ENCODE measurements around the gene KEAP1. TPM values are rescaled to one million over a fixed set of nuclear protein-coding genes. Genes with fewer than 3 reads are reported as not detected.

KEAP1 gene
- total and polyA plus RNA-seq, 9 of the 15 experiments (the other 6 are each of a cell fraction or from before 2014, with no cell fraction given), result 2.1 to 95.6 (median 64.3) TPM

- TF ChIP-seq CHD7 (IDR thresholded peaks at IDR 0.05; ENCODE audit: low read depth, low read length) (no peak), FOXJ3 (CRISPR knock-in tag; IDR thresholded peaks at IDR 0.05) (no peak), CEBPB (tag; IDR thresholded peaks at IDR 0.05) (no peak)
These were observed 11.3 kb upstream of the KEAP1 start (continued) for GRCh38 chr19:10514211-10515145.

All from K562 (cell line).